ENCODE results near the gene PHACTR4. TPM values are rescaled to one million over a fixed set of nuclear protein-coding genes. Genes with fewer than 3 reads are reported as not detected.

Gene PHACTR4
- total and polyA plus RNA-seq, 10 of the 15 experiments (the other 5 are each of a cell fraction or from before 2014, with no cell fraction given): 8.9 to 34.2 (median 12.5) TPM

DNA sequence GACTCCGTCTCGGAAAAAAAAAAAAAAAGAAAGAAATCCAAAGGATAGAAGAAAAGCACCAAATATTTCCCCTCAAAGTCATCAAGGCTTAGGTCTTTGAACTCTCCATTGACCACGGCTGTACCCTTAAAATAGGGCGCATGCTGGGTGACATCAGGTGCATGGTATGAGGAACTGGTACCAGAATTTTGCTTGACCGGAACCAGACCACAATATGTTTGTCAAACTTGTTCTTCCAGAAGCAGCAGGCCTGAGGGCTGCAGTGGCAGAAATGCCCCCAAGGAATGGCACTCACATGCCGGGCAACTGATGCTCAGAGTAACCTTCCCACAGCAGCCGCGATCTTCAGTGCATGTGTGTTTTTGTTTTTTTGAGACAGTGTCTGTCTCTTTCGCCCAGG lies 157.3 kb downstream of the PHACTR4 start:
- no peak overlapping the region for H3K4me3 ChIP-seq
- peaks cover 26% of the 10 kb centered on the region for H3K79me2 ChIP-seq (ENCODE audit: control insufficient read depth, insufficient read depth, low read length)
- H3K4me1 ChIP-seq (ENCODE audit: control insufficient read depth, insufficient read depth, low read length): no peaks in the 10 kb centered on the region; the same call in 1 of the 2 replicates
- H2AFZ ChIP-seq (ENCODE audit: control insufficient read depth, low read depth, low read length): no peak overlapping the region
- 84% methylated on average over 7 of the region's 9 CpGs for WGBS (ENCODE audit: insufficient coverage, insufficient replicate concordance, low lambda C conversion rate, missing lambda C conversion rate)
- SMC1A ChIA-PET (ENCODE audit: uncharacterized antibody, unreplicated experiment): no interaction called here
- H3K9ac ChIP-seq (ENCODE audit: control insufficient read depth, insufficient read depth, low read length): no peak overlapping the region
- no peaks in the 10 kb centered on the region for H3K9me3 ChIP-seq (replicated peaks; ENCODE audit: control insufficient read depth, insufficient read depth, low read length)
- H4K20me1 ChIP-seq (ENCODE audit: control insufficient read depth, insufficient read depth): no peaks in the 10 kb centered on the region
- H3K27me3 ChIP-seq (replicated peaks in 1 of 2; ENCODE audit: control insufficient read depth in 2 of 2, insufficient read depth in 2 of 2, low read length in 1 of 2): no peaks in the 10 kb centered on the region
- no peak overlapping the region for H3K4me2 ChIP-seq (ENCODE audit: control insufficient read depth, insufficient read depth)
- no peak overlapping the region for H3K27ac ChIP-seq (ENCODE audit: control insufficient read depth, insufficient read depth)
- POLR2A ChIA-PET: no interaction called here
- CTCF ChIA-PET: interaction anchor here (0.6 to 1.0 kb wide), 2 partner anchors 47 to 110 kb away, joined by 3 read pairs; no protein-coding TSS in a partner anchor
- intact Hi-C loops (cut with micrococcal nuclease; ENCODE audit: unreplicated experiment): no loop called here
- DNase-seq (ENCODE audit: low read depth, low spot score) (no peak), FAIRE-seq (no peak), ATAC-seq (no peak)
- in situ Hi-C loops (cut with MboI): no loop called here
- TF ChIP-seq SUPT20H (IDR thresholded peaks at IDR 0.05; ENCODE audit: borderline replicate concordance, control insufficient read depth, low read depth, low read length) (no peak), DPF2 (IDR thresholded peaks at IDR 0.05) (no peak), ZBTB11 (CRISPR knock-in tag; IDR thresholded peaks at IDR 0.05) (no peak), SMAD5 (IDR thresholded peaks at IDR 0.05; ENCODE audit: low read depth) (no peak), SKIL (IDR thresholded peaks at IDR 0.05; ENCODE audit: low read depth, poor library complexity, severe bottlenecking) (no peak), USF1 (IDR thresholded peaks at IDR 0.05; ENCODE audit: borderline replicate concordance, extremely low read length, insufficient read depth, low read depth, low read length) (no peak), CHD1 (IDR thresholded peaks at IDR 0.05; ENCODE audit: low read depth, low read length) (no peak)
- RAD21 ChIA-PET (ENCODE audit: unreplicated experiment): no interaction called here
- peaks cover 9 to 16% of the 10 kb centered on the region in 2 experiments; a peak in 3 of 4 replicates for H3K36me3 ChIP-seq (ENCODE audit: control insufficient read depth in 2 of 2, insufficient read depth in 2 of 2, low read length in 1 of 2)
- BruUV-seq (replicated peaks): no TSS peak
